Caco-2 (cell line): ENCODE measurements around the gene NPIPA5. TPM values are rescaled to one million over a fixed set of nuclear protein-coding genes. Genes with fewer than 3 reads are reported as not detected.
A peak's percentile ranks its signal among the peaks of the same experiment; 100 is the strongest.
"Not testable (repeated sequence)": the region's sequence is repeated elsewhere in the genome, so short reads cannot be mapped to it uniquely, and the experiment has no call there.

ENCODE experiments used
- BruUV-seq: library from RNA; stranded (reverse); fragments of 400-500 nt; replicated peaks from 2 replicates; lab custom pipeline; 2021; lab: Mats Ljungman, UMichigan
- CTCF ChIA-PET: fragments of 300-600 bp; sonication (Branson Sonifier 250); formaldehyde crosslinking; loops from one replicate; lab custom pipeline; 2022; ENCODE audit warnings: antibody characterized with exemption; lab: Charles Lee
- POLR2A ChIA-PET: fragments of 300-600 bp; sonication (Branson Sonifier 250); formaldehyde crosslinking; loops from one replicate; lab custom pipeline; 2022; ENCODE audit warnings: antibody characterized with exemption; lab: Charles Lee
- DNase-seq, 2 experiments: peaks; one replicate each; pipeline versions ENCODE4 v3.0.0 to v3.0.0-alpha.2; 2020 to 2022
- H3K27me3 ChIP-seq: replicated peaks from 2 replicates; pipeline ENCODE4 v1.6.0; 2011; ENCODE audit warnings: low read length; ENCODE audit not compliant: control insufficient read depth, insufficient read depth
- H3K36me3 ChIP-seq: 2 replicates; pipeline ENCODE4 v1.5.1; 2011; ENCODE audit warnings: low read length; ENCODE audit not compliant: control insufficient read depth, insufficient read depth
- H3K4me1 ChIP-seq: fragments of 250-450 bp; sonication (Bioruptor Pico); 2 replicates; pipeline ENCODE4 v1.5.1; 2020; ENCODE audit warnings: mild to moderate bottlenecking
- H3K4me3 ChIP-seq: 2 replicates; pipeline ENCODE4 v1.5.1; 2011; ENCODE audit warnings: low read depth, mild to moderate bottlenecking, control low read depth, low read length
- H3K9me3 ChIP-seq: fragments of 250-450 bp; sonication (Bioruptor Pico); 2 replicates; pipeline ENCODE4 v1.5.1; 2020; ENCODE audit warnings: mild to moderate bottlenecking, moderate library complexity
- H3K27ac Mint-ChIP-seq: one replicate; pipeline ENCODE4 v1.8.0; 2022; ENCODE audit warnings: mixed read lengths; ENCODE audit not compliant: unreplicated experiment
- H3K27me3 Mint-ChIP-seq: one replicate; pipeline ENCODE4 v1.8.0; 2022; ENCODE audit warnings: mixed read lengths; ENCODE audit not compliant: insufficient read depth, unreplicated experiment
- H3K36me3 Mint-ChIP-seq: one replicate; pipeline ENCODE4 v1.8.0; 2022; ENCODE audit warnings: mild to moderate bottlenecking, mixed read lengths; ENCODE audit not compliant: insufficient read depth, unreplicated experiment
- H3K4me1 Mint-ChIP-seq: one replicate; pipeline ENCODE4 v1.8.0; 2022; ENCODE audit warnings: low read depth, mixed read lengths; ENCODE audit not compliant: unreplicated experiment
- H3K4me3 Mint-ChIP-seq: one replicate; pipeline ENCODE4 v1.8.0; 2022; ENCODE audit warnings: mild to moderate bottlenecking, moderate library complexity, mixed read lengths; ENCODE audit not compliant: unreplicated experiment
- H3K9me3 Mint-ChIP-seq: one replicate; pipeline ENCODE4 v1.8.0; 2022; ENCODE audit warnings: mixed read lengths; ENCODE audit not compliant: unreplicated experiment
- intact Hi-C: fragments of 100-400 bp; cut with micrococcal nuclease; formaldehyde crosslinking; loops from one replicate; pipeline ENCODE4 v1.10.0; 2022; ENCODE audit not compliant: unreplicated experiment
- total RNA-seq: library from RNA; stranded (reverse); gene quantifications from 2 replicates; pipeline ENCODE4 v1.2.3, GENCODE V29; 2022
- TF ChIP-seq, protein P1 (sequence below), 2 experiments: fragments of 200-600 bp in 1 of 2; IDR thresholded peaks; 1 replicate in 1 of 2; 2 replicates in 1 of 2; pipeline versions ENCODE4 v1.5.1 to v1.8.0; 2011 to 2022; ENCODE audit warnings: antibody characterized with exemption in 1 of 2, control low read depth in 1 of 2, inconsistent platforms in 1 of 2, low read depth in 1 of 2, low read length in 1 of 2, mild to moderate bottlenecking in 1 of 2, moderate library complexity in 1 of 2; ENCODE audit not compliant: insufficient read depth in 1 of 2, severe bottlenecking in 1 of 2, unreplicated experiment in 1 of 2

The NPIPA5 gene
- total RNA-seq, 1 experiment from 2014 or later: 8.3 TPM

DNA sequence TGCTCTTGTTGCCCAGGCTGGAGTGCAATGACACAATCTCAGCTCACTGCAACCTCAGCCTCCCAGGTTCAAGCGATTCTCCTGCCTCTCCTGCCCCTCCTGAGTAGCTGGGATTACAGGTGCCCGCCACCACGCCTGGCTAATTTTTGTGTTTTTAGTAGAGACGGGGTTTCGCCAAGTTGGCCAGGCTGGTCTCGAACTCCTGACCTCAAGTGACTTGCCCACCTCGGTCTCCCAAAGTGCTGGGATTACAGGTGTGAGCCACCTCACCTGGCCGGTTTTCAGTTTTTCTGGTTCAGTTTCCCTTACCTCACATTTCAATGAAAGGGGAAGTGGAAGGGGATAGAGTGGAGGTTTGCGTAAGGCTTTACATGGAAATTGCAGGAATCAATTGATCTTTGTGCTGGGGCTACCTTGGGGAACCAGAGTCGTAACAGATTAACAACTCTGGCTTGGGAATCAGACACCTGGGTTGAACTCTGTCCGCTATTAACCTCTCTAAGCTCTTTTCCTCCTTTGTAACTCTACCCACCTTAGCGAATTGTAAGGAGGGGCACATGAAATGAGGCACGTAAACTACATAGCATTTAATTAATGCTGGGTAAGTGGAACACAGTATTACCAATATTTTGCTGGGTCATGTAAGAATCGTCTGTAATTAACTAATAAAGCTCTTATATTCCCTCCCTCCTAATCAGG lies 20.7 kb upstream of the NPIPA5 start:
- Histone ChIP-seq H3K9me3 (no peaks in the 10 kb centered on the region), H3K27me3 (no peaks in the 10 kb centered on the region), H3K36me3 (no peaks in the 10 kb centered on the region), H3K4me1 (no peaks in the 10 kb centered on the region; the same call in 1 of the 2 replicates), H3K4me3 (no peak overlapping the region)
- TF ChIP-seq, protein P1, sequence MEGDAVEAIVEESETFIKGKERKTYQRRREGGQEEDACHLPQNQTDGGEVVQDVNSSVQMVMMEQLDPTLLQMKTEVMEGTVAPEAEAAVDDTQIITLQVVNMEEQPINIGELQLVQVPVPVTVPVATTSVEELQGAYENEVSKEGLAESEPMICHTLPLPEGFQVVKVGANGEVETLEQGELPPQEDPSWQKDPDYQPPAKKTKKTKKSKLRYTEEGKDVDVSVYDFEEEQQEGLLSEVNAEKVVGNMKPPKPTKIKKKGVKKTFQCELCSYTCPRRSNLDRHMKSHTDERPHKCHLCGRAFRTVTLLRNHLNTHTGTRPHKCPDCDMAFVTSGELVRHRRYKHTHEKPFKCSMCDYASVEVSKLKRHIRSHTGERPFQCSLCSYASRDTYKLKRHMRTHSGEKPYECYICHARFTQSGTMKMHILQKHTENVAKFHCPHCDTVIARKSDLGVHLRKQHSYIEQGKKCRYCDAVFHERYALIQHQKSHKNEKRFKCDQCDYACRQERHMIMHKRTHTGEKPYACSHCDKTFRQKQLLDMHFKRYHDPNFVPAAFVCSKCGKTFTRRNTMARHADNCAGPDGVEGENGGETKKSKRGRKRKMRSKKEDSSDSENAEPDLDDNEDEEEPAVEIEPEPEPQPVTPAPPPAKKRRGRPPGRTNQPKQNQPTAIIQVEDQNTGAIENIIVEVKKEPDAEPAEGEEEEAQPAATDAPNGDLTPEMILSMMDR (IDR thresholded peaks at IDR 0.05; ENCODE audit: insufficient read depth in 1 of 2, low read depth in 1 of 2, low read length in 1 of 2, severe bottlenecking in 1 of 2, unreplicated experiment in 1 of 2): no peak
- Mint-ChIP-seq H3K9me3 (no peaks in the 10 kb centered on the region), H3K27ac (no peak overlapping the region), H3K4me1 (peaks cover 7% of the 10 kb centered on the region), H3K27me3 (no peaks in the 10 kb centered on the region), H3K36me3 (no peaks in the 10 kb centered on the region), H3K4me3 (no peak overlapping the region)
- POLR2A ChIA-PET: no interaction called here
- BruUV-seq: no TSS peak
- CTCF ChIA-PET: no interaction called here
- intact Hi-C loops: no loop called here
- peak; percentile 30 to 45 for DNase-seq

DNA sequence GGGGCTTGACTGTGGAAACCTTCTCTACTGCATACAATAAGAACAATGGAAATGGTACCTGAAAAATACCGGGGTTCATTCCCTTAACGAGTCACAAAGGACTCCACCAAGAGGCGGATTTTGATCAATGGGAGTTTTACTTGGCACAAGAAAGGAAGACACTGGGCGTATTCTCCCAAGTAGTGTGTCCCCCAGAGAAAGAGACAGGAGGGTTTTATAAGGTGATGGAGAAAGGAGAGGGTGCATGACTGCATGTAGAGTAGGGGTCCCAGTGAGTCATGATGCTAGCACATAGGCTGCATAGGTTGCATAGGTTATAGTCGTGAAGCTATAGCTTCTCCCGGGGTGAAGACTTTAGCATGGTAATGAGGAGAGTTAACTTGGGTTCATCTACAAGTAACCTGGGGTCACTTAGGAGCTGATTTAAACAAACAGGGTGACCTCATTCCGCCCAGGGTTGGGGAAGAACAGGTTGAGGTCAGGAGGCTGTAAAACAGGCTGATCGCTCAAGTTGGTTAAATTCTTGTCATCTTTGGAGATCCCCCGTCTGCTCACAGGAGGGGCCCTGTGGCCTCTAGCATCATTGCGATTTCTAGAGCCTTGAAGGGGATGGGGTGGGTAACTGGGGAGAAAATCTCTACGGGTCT lies 19.0 kb upstream of the NPIPA5 start:
- H3K4me1 Mint-ChIP-seq: peaks cover 7% of the 10 kb centered on the region
- BruUV-seq: TSS peak; percentile 23
- H3K9me3 ChIP-seq: no peaks in the 10 kb centered on the region
- POLR2A ChIA-PET: no interaction called here
- peak overlapping the region; percentile 26 for H3K27ac Mint-ChIP-seq
- H3K27me3 ChIP-seq: no peaks in the 10 kb centered on the region
- no peaks in the 10 kb centered on the region for H3K9me3 Mint-ChIP-seq
- no peak for DNase-seq
- H3K36me3 ChIP-seq: no peaks in the 10 kb centered on the region
- CTCF ChIA-PET: no interaction called here
- H3K36me3 Mint-ChIP-seq: no peaks in the 10 kb centered on the region
- no peaks in the 10 kb centered on the region for H3K27me3 Mint-ChIP-seq
- intact Hi-C loops: no loop called here
- no peaks in the 10 kb centered on the region; the same call in 1 of the 2 replicates for H3K4me1 ChIP-seq
- H3K4me3 ChIP-seq: no peak overlapping the region
- TF ChIP-seq, protein P1 (IDR thresholded peaks at IDR 0.05; ENCODE audit: insufficient read depth in 1 of 2, low read depth in 1 of 2, low read length in 1 of 2, severe bottlenecking in 1 of 2, unreplicated experiment in 1 of 2): no peak
- H3K4me3 Mint-ChIP-seq: peak overlapping the region; percentile 64

DNA sequence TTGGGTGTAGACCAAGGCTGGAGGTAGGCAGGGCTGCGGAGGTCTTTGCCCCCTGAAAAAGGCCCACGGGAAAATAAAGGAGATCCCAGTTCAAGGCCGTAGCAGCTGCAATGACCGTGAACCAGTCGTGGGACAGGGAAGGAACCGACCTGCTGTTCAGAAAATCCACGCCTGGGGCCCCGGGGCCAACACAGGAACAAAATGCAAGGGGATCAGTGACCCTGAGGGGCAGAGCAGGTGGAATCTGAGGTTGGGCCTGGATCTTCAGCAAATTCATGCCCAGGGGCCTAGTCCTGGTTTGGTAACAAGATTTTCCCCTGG lies 18.4 kb upstream of the NPIPA5 start:
- H3K27me3 ChIP-seq, intact Hi-C loops, H3K4me1 Mint-ChIP-seq, H3K4me1 ChIP-seq, DNase-seq, H3K36me3 ChIP-seq, H3K36me3 Mint-ChIP-seq, CTCF ChIA-PET, H3K9me3 Mint-ChIP-seq, H3K9me3 ChIP-seq, POLR2A ChIA-PET, H3K27me3 Mint-ChIP-seq, BruUV-seq: not testable (repeated sequence)
- peak overlapping the region; percentile 67 for H3K4me3 ChIP-seq
- peak overlapping the region; percentile 26 for H3K27ac Mint-ChIP-seq
- H3K4me3 Mint-ChIP-seq: peak overlapping the region; percentile 64
